Measurements from ENCODE around the gene ASPA.

Gene ASPA

DNA sequence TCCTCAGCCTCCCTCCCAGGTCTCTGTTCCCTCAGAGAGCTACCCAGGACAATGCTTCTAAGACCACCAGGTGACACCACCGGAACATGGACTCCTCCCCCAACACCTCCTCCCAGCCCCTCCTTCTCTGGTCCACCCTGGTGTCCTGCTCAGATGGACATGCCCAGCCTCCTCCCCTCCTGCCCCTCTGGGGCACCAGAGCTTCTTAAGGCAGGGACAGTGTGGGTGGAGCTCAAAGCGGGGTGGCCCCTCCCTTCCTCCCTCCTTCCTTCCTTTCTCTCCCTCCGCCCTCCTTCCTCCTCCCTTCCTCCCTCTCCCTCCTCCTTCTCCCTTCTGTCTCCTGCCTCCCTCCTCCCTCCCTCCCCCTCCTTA is 59.1 kb downstream of the ASPA start:
- DNase-seq (ENCODE audit: low spot score): no peak

- no peak for DNase-seq (ENCODE audit: low spot score)
Measured at GRCh38 chr17:3535253-3535995, 59.6 kb downstream of the ASPA start.

GRCh38 chr17:3536716-3537115 is 60.9 kb downstream of the ASPA start:
- no peak for DNase-seq (ENCODE audit: low spot score)

GRCh38 chr17:3539881-3540540 is 64.2 kb downstream of the ASPA start:
- DNase-seq (ENCODE audit: low spot score): no peak

DNA sequence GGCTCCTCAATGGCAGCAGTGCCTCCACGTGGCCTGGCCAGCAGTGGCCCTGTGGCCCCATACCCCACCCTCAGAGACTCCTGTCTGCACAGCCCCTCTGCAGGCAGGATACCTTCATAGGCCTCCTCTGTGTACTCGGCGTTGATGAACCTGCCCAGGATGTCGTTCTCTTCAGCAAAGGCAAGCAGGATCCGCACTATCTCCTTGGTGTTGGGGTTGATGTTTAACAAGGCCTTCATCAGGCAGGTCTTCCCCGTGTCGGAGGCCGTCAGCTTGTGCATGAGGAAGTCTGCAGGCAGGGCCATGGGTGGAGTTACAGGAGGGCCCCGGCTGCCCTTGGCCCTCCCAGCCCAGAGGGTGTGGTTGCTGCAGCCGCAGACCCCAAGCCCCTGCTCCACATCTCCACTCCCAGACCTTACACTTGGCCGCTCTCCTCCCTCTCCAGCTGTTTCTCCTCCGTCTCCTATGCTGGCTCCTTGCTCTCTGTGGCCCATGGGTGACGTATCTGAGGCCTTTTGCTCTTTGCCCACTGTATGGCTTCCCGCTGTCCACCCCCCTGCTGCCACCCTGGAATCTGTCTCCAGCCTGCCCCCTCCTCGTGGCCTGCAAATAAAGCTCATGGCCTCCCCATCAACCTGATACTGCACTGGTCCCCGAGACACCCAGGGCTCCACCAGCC is 66.8 kb downstream of the ASPA start:
- no peak for DNase-seq (ENCODE audit: low spot score)

DNA sequence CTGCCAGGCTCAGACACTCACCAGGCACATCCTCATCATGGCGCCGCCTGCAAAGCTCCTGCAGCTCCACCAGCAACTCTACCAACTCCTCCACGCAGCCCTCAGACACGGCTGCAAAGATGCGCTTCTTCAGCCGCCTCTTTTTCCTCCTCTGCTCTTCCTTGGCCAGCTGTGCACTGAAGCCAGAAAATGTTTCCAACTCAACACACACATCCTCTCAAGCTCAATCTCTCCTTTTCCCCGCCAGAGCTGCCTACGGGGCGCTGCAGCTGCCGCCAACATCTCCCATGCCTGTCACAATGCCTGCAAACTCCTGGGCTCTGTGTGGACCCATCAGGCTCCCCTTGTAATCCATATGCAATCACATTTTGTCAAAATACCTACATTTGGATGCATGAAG is 67.7 kb downstream of the ASPA start:
- no peak for DNase-seq (ENCODE audit: low spot score)

DNA sequence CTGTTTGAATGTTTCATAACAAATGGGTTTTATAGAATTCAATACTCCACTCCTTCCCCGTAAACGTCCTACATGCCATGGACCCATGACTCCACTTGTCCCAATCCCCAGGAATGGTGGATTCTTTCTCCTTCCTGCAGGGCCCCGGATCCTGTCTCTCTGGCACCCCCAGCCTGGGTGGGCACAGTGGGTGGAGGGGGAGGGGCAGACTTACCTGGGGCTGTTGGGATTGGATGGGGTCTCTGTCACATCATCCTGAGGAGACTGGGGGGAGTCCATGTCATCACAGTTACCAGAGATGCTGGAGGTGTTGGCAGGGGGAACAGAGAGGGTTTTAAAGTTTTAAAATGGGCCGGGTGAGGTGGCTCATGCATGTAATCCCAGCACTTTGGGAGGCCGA is 68.6 kb downstream of the ASPA start:
- DNase-seq (ENCODE audit: low spot score): no peak

DNA sequence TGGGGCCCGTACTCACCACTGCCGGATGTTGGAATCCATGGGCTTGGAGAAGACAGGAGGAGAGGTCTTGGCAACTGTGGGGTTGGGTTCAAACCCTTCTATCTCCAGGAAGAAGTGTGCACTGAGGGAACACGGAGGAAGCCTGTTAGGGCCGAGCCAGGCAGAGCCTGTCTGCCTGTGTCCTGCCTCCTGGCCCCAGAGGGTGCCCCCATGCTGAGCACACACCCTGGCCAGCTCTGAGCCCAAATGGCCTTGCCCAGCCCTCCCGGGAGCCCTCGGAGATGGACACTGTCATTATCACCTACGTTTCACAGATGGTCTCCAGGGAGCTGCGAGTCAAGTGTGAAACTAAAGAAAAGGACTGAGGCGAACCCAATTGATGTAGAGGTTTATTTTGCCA is 69.4 kb downstream of the ASPA start:
- no peak for DNase-seq (ENCODE audit: low spot score)

DNA sequence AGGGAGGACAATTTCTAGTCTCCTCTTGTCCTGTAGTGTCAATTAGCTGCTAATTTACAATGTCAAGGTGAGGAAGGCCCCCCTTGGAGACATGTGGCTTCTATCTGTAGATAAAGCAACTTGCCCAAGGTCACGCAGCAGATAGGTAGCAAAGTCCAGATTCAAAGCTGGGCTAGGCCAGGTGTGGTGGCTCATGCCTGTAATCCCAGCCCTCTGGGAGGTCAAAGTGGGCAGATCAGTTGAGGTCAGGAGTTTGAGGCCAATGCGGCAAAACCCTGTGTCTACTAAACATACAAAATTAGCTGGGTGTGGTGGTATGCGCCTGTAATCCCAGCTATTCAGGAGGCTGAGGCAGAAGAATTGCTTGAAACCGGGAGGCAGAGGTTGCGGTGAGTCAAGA is 70.7 kb downstream of the ASPA start:
- no peak for DNase-seq (ENCODE audit: low spot score)

GRCh38 chr17:3546997-3547396 is 71.2 kb downstream of the ASPA start:
- DNase-seq (ENCODE audit: low spot score): no peak

- DNase-seq (ENCODE audit: low spot score): no peak
Measured at GRCh38 chr17:3547628-3548027, 71.8 kb downstream of the ASPA start.

DNA sequence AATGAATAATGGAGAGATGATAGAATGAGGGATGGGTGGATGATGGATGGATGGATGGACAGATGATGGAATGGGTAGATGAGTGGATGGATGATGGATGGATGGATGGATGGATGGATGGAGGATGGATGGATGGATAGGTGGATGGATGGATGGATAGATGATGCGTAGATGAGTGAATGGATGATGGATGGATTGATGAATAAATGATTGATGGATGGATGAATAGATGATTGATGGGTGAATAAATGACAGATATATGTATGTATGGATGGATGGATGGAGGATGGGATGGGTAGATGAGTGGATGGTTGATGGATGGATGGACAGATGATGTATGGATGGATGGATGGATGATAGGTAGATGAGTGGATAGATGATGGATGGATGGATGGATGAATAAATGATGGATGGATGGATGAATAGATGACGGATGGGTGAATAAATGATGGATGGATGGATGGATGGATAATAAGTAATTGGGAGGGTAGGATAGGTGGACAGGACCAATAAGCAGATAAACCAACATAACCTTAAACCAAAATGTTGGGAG is 73.9 kb downstream of the ASPA start:
- DNase-seq (ENCODE audit: low spot score): no peak

DNA sequence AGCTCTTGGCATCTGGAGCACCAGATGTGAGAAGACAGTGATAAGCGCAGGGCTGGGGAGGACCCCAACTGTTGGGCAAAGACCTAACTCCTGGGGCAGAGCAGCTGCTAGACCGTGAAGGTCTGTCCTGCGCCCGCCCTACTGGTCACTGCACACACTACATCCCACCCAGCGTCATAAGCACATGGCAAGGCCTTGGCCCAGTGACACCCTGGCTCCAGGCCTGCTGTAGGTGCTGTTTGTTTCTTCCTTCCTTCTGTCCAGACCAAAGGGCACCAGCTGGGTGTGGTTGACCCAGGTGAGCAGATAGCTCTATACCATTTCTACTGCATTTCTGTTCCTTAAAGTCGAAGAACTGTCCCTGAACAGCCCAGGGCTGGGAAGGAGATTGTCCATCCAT is 75.4 kb downstream of the ASPA start:
- no peak for DNase-seq (ENCODE audit: low spot score)

DNA sequence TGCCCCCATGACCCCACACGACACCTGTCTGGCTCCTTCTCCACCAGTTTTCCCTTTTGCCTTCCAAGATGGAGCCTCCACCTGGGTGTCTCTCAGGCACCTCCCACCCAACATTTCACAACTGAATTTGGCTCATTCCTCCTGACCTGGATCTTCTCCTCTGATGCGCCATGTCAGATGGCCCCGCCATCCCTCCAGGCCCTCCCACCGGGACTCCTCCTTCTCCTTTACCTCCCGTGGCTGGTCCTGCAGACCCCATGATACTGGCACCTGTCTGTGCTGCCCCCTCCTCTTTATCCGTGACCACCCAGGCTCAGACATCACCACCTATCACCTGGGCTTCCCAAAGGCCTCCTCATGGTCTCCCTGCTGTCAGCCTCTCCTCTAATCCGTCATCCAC is 77.1 kb downstream of the ASPA start:
- DNase-seq (ENCODE audit: low spot score): no peak

Measured in COLO829 (cell line).